ENCODE measurements around the gene UQCRQ. TPM values are rescaled to one million over a fixed set of nuclear protein-coding genes. Genes with fewer than 3 reads are reported as not detected.

Gene UQCRQ
- total RNA-seq, 3 donors from 2014 or later: 475 to 549 (median 490) TPM

DNA sequence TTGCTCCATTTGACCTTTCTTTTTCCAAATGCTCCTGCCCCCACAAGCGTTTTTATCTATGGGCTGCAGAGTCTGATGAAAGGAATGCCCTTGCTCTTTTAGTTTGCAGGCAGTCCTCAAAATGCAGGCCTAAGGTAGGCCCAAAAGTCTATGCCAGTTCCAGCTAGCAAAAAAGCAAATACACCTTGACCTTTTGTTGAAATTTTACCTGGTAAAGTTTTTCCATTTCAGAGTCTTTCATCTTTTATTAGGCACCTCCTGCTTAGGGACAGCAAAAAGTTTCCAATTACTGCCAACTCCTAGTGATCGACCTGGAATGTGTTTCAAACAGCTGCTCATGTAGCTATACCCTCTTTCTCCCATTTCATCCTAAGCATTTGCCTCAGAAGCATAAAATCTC is 4.4 kb downstream of the UQCRQ start:
- Mint-ChIP-seq H3K4me1 (ENCODE audit: low read depth) (peaks cover 14% of the 10 kb centered on the region), H3K27me3 (ENCODE audit: low read depth) (no peaks in the 10 kb centered on the region), H3K36me3 (ENCODE audit: insufficient read depth) (peaks cover 24% of the 10 kb centered on the region), H3K9me3 (no peaks in the 10 kb centered on the region), H3K4me3 (no peak overlapping the region)
- ATAC-seq (no peak), DNase-seq (no peak)

DNA sequence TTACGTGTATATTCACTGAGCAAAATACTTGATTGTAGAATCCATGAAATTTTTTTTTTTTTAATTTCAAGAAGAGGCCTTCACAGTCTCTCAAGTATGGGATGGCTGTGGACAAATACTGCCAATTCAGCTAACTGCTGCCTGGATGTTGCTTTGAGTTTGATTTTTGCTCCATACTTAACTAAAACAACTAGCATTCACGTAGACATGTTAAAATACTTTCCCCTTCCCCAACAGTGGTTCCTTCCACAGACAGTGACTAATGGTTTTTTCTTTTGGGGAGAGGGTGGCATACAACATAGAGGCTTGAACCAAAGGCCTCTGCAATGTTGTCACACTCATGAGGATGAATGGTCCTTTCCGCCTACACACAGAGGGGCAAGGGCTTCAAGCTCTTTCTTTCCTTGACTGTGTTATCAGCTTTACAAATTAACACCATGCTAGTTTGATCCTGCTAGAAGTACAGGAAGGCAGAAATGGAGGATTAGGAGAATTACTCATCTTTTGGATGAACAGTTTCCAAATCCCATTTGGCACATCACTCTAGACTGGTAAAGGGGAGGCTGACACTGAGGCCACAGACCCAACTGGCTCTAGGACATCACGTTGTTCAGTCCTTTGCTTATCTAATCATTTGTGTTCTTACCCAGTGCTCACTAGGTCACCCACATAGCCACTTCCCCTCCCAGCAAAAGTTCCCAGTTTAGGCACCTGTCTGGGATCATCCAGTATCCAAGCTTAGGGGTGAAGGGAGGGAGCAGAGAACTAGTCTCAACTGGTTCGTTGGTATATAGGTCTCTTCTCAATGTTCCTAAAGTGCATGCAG is 5.2 kb downstream of the UQCRQ start:
- Mint-ChIP-seq H3K27me3 (ENCODE audit: low read depth) (no peaks in the 10 kb centered on the region), H3K4me1 (ENCODE audit: low read depth) (peaks cover 10% of the 10 kb centered on the region), H3K9me3 (no peaks in the 10 kb centered on the region), H3K4me3 (no peak overlapping the region), H3K36me3 (ENCODE audit: insufficient read depth) (peaks cover 24% of the 10 kb centered on the region)
- ATAC-seq: no peak
- no peak for DNase-seq

DNA sequence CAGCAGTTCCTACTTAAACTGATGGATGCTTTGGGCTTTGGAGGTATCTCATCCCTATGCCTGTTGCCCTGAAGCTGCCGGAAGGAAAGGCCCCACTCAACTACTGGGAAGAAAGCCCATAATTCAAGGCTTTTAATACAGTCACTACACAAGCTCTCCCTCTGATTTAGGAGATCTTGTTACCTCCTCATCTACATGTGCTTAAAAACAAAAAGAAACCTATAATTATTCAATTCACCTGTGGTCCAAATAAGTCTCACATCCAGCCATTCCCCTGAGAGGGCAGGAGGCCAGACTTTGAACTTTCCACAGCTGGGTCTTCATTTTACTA is 6.3 kb downstream of the UQCRQ start:
- no peaks in the 10 kb centered on the region for H3K27me3 Mint-ChIP-seq (ENCODE audit: low read depth)
- peaks cover 21% of the 10 kb centered on the region for H3K36me3 Mint-ChIP-seq (ENCODE audit: insufficient read depth)
- H3K4me3 Mint-ChIP-seq: no peak overlapping the region
- peaks cover 3% of the 10 kb centered on the region for H3K4me1 Mint-ChIP-seq (ENCODE audit: low read depth)
- DNase-seq (no peak), ATAC-seq (no peak)
- no peaks in the 10 kb centered on the region for H3K9me3 Mint-ChIP-seq

DNA sequence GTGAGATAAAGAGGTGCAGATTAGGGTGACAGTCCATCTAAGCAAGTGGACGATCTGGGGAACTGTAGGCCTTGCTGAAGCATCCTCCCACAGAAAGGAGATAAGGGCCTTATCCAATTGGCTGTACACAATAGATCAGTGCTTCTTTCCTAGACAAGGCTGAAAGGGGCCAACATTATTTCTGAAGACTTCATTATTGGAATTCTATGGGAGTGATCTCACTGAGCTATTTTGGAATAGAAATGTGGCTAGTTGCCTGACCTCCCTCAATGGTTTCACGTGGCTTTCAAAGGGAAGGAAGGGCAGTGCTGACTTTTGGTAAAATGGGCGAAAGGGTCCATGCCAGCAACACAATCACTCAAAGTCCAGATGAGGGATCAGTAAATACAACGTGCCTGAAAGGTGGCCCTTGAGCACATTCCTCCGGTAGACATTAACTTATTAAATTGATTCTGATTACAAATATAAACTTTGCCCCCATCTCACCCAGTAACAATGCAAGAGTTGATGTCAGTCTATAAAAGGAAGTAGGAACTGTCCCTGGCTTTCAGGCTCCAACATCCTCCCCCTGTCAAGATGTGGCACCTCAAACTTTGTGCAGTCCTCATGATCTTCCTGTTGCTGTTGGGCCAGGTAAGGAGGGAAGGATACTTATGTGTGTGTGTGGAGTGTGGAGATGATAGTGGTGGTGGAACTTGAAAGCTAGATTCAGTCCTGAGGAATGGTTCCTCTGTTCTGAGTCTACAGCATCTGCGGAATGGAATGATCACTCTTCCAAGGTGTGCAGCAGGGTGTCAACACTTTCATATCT is 6.9 kb downstream of the UQCRQ start, which contains the start of gene LEAP2:
TSS of gene LEAP2 (plus strand) at position 550 of the 811 bp plus-strand sequence. CDS start at position 577, 27 bp downstream.
- no peaks in the 10 kb centered on the region for H3K9me3 Mint-ChIP-seq

DNA sequence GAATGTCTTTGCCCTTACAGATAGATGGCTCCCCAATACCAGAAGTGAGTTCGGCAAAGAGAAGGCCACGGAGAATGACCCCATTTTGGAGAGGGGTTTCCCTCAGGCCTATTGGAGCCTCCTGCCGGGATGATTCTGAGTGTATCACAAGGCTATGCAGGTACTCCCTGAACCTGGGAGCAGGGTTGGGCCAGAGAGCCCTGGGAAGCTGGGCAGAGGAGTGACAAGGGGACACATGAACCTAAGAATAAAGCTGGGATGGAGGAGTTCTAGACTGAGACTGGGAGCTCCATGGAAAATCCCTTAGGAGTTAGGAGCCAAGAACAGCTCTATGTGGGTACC is 7.5 kb downstream of the UQCRQ start:
- ATAC-seq: no peak
- peaks cover under 1% of the 10 kb centered on the region for H3K4me1 Mint-ChIP-seq (ENCODE audit: low read depth)
- no peaks in the 10 kb centered on the region for H3K27me3 Mint-ChIP-seq (ENCODE audit: low read depth)
- H3K4me3 Mint-ChIP-seq: no peak overlapping the region
- no peaks in the 10 kb centered on the region for H3K9me3 Mint-ChIP-seq
- peaks cover 25% of the 10 kb centered on the region for H3K36me3 Mint-ChIP-seq (ENCODE audit: insufficient read depth)
- no peak for DNase-seq

More for the DNA sequence above, 6.9 kb downstream of the UQCRQ start, which contains the start of gene LEAP2:
- H3K36me3 Mint-ChIP-seq (ENCODE audit: insufficient read depth): peaks cover 23% of the 10 kb centered on the region
- ATAC-seq (no peak), DNase-seq (no peak)
- H3K4me1 Mint-ChIP-seq (ENCODE audit: low read depth): peaks cover 3% of the 10 kb centered on the region
- no peaks in the 10 kb centered on the region for H3K27me3 Mint-ChIP-seq (ENCODE audit: low read depth)
- H3K4me3 Mint-ChIP-seq: no peak within 1 kb of the TSS

DNA sequence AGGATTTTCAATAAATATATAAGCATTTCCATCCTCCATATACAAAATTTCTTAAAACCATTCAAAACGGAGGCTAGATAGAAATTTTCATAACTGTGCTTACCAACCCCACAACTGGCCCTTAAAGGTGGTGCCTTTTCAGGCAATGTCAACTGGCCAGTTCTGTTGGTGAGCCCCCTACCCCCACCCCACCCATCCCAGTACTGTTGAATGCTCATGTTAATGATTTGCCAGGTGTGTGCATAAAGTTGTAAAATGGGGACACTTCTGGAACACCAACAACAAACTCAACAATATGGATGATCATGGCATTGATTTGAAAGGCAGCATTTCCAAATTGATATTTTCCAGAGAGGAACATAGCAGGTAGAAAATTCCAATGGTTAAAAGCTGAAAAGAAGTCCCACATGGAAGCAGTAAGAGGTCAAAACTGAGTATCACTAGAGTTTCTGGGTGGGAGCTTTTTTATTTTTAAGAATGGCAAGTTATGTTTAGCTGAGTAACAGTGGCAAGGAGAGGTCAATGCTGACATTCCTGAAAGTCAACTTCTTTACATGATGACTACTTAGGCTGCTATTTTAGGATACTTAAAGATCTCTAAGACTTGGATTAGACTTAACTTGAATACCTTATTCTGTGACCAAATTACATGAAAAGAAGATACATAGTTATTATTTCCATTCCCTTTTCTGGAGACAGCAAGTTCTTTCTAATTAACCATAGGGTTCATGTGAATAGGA is 9.7 kb downstream of the UQCRQ start:
- no peak for ATAC-seq
- H3K27me3 Mint-ChIP-seq (ENCODE audit: low read depth): no peaks in the 10 kb centered on the region
- DNase-seq: no peak
- no peaks in the 10 kb centered on the region for H3K4me1 Mint-ChIP-seq (ENCODE audit: low read depth)
- H3K4me3 Mint-ChIP-seq: no peak overlapping the region
- no peaks in the 10 kb centered on the region for H3K9me3 Mint-ChIP-seq
- peaks cover 30% of the 10 kb centered on the region for H3K36me3 Mint-ChIP-seq (ENCODE audit: insufficient read depth)

DNA sequence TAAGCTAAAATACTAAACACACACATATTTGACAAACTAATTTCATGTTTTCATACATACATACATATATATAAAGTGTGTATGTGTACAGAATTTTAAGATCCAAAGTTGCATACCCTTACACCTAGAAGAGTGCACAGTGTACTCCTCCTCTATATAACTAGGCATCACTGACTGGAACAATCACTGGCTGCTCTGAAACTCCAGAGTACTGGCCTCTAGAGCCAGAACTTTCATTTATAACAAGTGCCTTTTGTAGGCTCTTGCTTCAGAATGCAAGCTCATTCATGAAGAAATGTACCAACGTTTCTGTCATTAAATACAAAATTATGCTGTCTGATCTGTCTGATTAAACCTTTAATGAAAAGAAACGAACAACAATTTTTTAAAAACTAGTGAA is 11.0 kb downstream of the UQCRQ start:
- Mint-ChIP-seq H3K27me3 (ENCODE audit: low read depth) (no peaks in the 10 kb centered on the region), H3K4me1 (ENCODE audit: low read depth) (no peaks in the 10 kb centered on the region), H3K36me3 (ENCODE audit: insufficient read depth) (peaks cover 27% of the 10 kb centered on the region), H3K9me3 (no peaks in the 10 kb centered on the region), H3K4me3 (no peak overlapping the region)
- DNase-seq: no peak
- ATAC-seq: no peak

DNA sequence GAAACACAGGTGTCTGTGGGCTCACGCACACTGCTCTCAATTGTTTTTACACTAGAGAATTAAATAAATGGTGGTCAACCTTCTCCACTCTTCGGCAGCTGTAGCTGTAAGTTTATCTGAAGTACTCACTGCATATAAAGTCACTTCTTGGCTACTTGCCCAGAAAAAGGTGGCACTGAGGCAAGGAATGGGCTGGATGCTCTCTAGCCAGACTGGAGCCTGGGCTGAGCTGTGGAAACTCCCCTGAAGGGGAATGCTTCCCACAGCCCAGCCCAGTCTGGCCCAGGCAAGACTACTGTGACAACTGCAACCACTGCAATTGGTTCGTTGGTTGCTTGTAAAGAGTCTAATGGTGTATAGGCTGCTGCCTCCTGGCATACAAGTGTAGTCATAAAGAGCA is 11.5 kb downstream of the UQCRQ start:
- Mint-ChIP-seq H3K9me3 (no peaks in the 10 kb centered on the region), H3K4me1 (ENCODE audit: low read depth) (no peaks in the 10 kb centered on the region), H3K36me3 (ENCODE audit: insufficient read depth) (peaks cover 24% of the 10 kb centered on the region), H3K27me3 (ENCODE audit: low read depth) (no peaks in the 10 kb centered on the region), H3K4me3 (no peak overlapping the region)
- DNase-seq: no peak
- no peak for ATAC-seq

DNA sequence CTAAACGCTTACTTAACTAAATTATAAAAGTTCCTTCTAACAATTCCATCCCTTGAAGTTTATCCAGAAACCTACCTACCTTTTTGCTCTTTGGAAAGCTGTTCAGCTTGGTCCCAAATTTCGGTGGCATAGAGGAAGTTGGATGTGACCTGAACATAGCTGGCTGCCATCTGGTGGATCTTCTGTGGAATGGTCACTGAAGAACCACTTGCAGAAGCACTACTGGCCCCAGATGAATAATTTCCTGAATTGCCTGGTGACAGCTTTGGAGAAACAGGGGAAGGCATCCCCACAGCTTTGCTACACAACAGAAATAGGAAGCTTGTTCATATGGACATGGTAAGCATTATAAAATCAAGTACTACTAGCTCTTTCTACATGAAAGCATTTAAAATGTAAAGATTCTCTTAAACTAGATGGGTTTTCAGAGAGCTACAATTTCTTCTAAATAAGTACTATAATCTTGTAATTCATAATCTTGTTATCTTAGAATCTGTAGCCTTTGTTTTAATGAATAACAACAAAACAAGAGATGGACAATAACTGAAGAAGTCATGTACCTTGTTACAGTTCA is 16.9 kb downstream of the UQCRQ start:
- no peak for DNase-seq
- Mint-ChIP-seq H3K4me3 (no peak overlapping the region), H3K36me3 (ENCODE audit: insufficient read depth) (peaks cover 40% of the 10 kb centered on the region)

DNA sequence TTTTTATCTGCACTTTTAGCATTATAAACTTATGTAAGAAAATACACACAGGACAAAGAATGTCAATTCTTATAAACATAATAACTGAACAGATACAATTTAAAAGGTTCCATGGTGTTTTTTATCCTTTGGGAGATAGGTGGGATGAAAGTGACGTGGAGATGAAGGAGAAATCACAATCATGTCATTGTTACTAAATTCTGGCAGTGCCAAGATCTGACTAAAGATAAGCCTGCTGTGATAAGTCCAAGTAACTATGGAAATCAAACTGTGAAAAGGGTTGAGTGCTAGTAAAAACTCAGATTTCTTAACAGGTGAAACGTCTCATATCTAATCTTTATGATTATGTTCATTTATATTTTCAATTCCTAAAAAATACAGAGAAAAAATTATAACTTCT is 18.1 kb downstream of the UQCRQ start:
- Mint-ChIP-seq H3K27me3 (ENCODE audit: low read depth) (no peaks in the 10 kb centered on the region), H3K36me3 (ENCODE audit: insufficient read depth) (peaks cover 36% of the 10 kb centered on the region), H3K9me3 (no peaks in the 10 kb centered on the region), H3K4me3 (no peak overlapping the region), H3K4me1 (ENCODE audit: low read depth) (peaks cover 4% of the 10 kb centered on the region)
- ATAC-seq: no peak
- DNase-seq: no peak

More for the DNA sequence above, 16.9 kb downstream of the UQCRQ start:
- Mint-ChIP-seq H3K9me3 (no peaks in the 10 kb centered on the region), H3K27me3 (ENCODE audit: low read depth) (no peaks in the 10 kb centered on the region), H3K4me1 (ENCODE audit: low read depth) (peaks cover 4% of the 10 kb centered on the region)
- peak in 1 of 2 donors; percentile 34 for ATAC-seq

DNA sequence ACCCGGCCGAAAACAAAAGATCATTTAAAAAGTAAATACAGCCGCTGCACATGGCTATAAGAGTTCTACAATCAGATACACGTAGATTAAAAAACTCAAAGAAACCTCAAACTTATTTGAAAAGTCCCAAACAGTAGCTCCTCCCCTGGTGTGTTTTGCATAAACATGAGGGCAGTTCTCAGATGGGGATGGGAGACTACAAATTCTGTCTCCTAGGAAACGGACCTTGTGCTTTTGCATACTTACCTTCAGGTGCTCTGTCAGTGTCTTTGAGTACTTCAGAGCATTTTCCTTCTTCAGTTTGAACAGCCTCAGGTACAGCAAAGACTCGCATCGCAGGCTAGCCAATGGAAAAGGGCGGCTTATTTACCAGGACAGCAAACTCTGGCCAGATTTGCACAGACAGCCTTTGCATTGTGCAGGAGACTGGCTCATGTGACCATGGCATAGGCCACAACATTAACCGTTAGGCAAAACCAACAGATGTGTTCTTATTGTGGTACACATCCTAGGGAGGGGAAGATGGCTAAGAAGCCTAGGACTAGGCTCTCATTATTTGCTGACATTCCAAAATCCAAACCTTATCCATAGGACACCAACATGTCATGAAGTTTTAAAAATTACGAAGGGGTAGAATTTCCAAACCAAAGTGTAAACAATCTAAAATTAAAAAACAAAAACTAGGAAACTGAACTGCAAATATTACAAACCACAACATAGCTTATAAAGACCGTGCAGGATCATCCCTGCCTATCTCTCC is 19.8 kb downstream of the UQCRQ start:
- DNase-seq (no peak), ATAC-seq (no peak)
- Mint-ChIP-seq H3K27me3 (ENCODE audit: low read depth) (no peaks in the 10 kb centered on the region), H3K4me3 (no peak overlapping the region), H3K36me3 (ENCODE audit: insufficient read depth) (peaks cover 24% of the 10 kb centered on the region), H3K4me1 (ENCODE audit: low read depth) (peaks cover 4% of the 10 kb centered on the region), H3K9me3 (no peaks in the 10 kb centered on the region)

DNA sequence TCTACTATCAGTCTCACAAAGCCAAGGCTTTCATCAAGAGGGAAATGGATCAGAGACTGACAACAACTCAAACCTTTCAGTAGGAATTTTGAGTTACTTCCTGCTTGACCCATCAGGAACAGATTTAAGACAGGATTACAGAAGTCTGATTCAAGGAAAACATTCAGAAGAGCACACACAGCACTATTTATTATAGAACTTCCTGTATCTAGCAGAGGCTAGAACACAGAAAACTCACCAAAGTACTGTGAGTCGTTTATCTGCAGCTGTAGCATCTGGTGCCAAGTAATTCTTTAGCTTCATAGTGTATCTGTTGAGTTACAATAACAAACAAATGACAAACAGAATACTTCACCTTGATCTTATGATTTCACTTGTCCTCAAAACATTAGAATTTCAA is 20.8 kb downstream of the UQCRQ start:
- Mint-ChIP-seq H3K4me3 (no peak overlapping the region), H3K9me3 (no peaks in the 10 kb centered on the region), H3K4me1 (ENCODE audit: low read depth) (peaks cover 4% of the 10 kb centered on the region), H3K27me3 (ENCODE audit: low read depth) (no peaks in the 10 kb centered on the region), H3K36me3 (ENCODE audit: insufficient read depth) (peaks cover 24% of the 10 kb centered on the region)
- no peak for DNase-seq
- ATAC-seq: no peak

DNA sequence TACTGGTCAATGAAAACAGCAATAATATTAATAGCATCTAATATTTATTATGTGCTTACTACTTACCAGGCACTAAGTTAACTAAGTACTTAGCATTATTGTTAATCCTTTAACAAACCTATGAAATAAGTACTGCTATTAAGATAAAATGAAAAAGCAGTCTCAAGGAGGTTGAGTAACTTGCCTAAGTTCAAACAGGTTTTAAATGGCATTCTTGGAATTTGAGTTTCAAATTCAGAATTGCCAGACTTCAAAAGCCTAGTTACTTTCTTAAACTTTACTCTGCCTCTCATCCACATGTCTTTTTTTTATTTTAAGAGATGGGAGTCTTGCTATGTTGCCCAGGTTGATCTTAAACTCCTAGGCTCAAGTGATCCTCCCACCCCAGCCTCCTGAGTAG is 23.1 kb downstream of the UQCRQ start:
- no peaks in the 10 kb centered on the region for H3K27me3 Mint-ChIP-seq (ENCODE audit: low read depth)
- peaks cover 4% of the 10 kb centered on the region for H3K4me1 Mint-ChIP-seq (ENCODE audit: low read depth)
- peaks cover 28% of the 10 kb centered on the region for H3K36me3 Mint-ChIP-seq (ENCODE audit: insufficient read depth)
- DNase-seq (no peak), ATAC-seq (no peak)
- no peak overlapping the region for H3K4me3 Mint-ChIP-seq
- no peaks in the 10 kb centered on the region for H3K9me3 Mint-ChIP-seq

Measured in activated T-cell treated with anti-CD3 and anti-CD28 coated beads, Interleukin-2, amount 50 U/mL, for 4 hours (primary cell).